HG02943 (cell line): Measurements from ENCODE around the gene TCEAL5.
"Not testable (repeated sequence)": the region's sequence is repeated elsewhere in the genome, so short reads cannot be mapped to it uniquely, and the experiment has no call there.

ENCODE experiments used
- ATAC-seq: cut with Tn5 transposase; IDR thresholded peaks from one replicate; pipeline ENCODE4 v1.9.1; 2021; ENCODE audit warnings: mild to moderate bottlenecking, low read depth, moderate library complexity; ENCODE audit not compliant: unreplicated experiment

TCEAL5 gene

GRCh38 chrX:103235608-103236007 is 40.9 kb downstream of the TCEAL5 start:
- not testable (repeated sequence) for ATAC-seq

- ATAC-seq = no peak
Observed at GRCh38 chrX:103234869-103235268, 41.7 kb downstream of the TCEAL5 start.

- no peak for ATAC-seq
Observed at GRCh38 chrX:103233263-103233662, 43.3 kb downstream of the TCEAL5 start.

GRCh38 chrX:103225918-103226317 is 50.6 kb downstream of the TCEAL5 start:
- not testable (repeated sequence) for ATAC-seq
